HepG2 (cell line): ENCODE results near the gene ACTR3. TPM values are rescaled to one million over a fixed set of nuclear protein-coding genes. Genes with fewer than 3 reads are reported as not detected.

Experiments used
- DMAP1 ChIP-seq: IDR thresholded peaks from 2 replicates; pipeline ENCODE4 v1.6.1; 2016
- FLYWCH1 ChIP-seq: sonication (generic); formaldehyde crosslinking; IDR thresholded peaks from 2 replicates; pipeline ENCODE4 v1.8.1; 2023; ENCODE audit warnings: mild to moderate bottlenecking, missing genetic modification reagents
- HHEX ChIP-seq: IDR thresholded peaks from 2 replicates; pipeline ENCODE4 v1.6.1; 2016; ENCODE audit warnings: control low read depth
- HOXA9 ChIP-seq: sonication (generic); formaldehyde crosslinking; IDR thresholded peaks from 2 replicates; pipeline ENCODE4 v1.8.1; 2022; ENCODE audit warnings: missing genetic modification reagents, mild to moderate bottlenecking, moderate library complexity, borderline replicate concordance
- KAT8 ChIP-seq: IDR thresholded peaks from 2 replicates; pipeline ENCODE4 v1.6.1; 2016; ENCODE audit warnings: missing genetic modification reagents, missing compliant biosample characterization
- KMT2A ChIP-seq: sonication (generic); formaldehyde crosslinking; IDR thresholded peaks from 2 replicates; pipeline ENCODE4 v1.4.0; 2020; ENCODE audit warnings: missing genetic modification reagents
- MTA3 ChIP-seq: sonication (generic); formaldehyde crosslinking; IDR thresholded peaks from 2 replicates; pipeline ENCODE4 v1.4.0; 2020; ENCODE audit warnings: missing genetic modification reagents
- PLRG1 ChIP-seq: fragments of 450-650 bp; conservative IDR thresholded peaks from 2 replicates; pipeline ENCODE4 v1.6.1; 2016
- SP4 ChIP-seq: sonication (generic); formaldehyde crosslinking; IDR thresholded peaks from 2 replicates; pipeline ENCODE4 v1.8.1; 2023; ENCODE audit warnings: mild to moderate bottlenecking, missing genetic modification reagents
- ZBTB46 ChIP-seq: sonication (generic); formaldehyde crosslinking; IDR thresholded peaks from 2 replicates; pipeline ENCODE4 v1.4.0; 2020; ENCODE audit warnings: mild to moderate bottlenecking, missing genetic modification reagents, borderline replicate concordance
- ZNF205 ChIP-seq: IDR thresholded peaks from 2 replicates; pipeline ENCODE4 v1.6.1; 2018; ENCODE audit warnings: missing biosample characterization, missing genetic modification reagents
- ZNF256 ChIP-seq: sonication (generic); formaldehyde crosslinking; conservative IDR thresholded peaks from 2 replicates; pipeline ENCODE4 v1.4.0; 2020; ENCODE audit warnings: missing genetic modification reagents
- ZNF746 ChIP-seq: sonication (generic); formaldehyde crosslinking; IDR thresholded peaks from 2 replicates; pipeline ENCODE4 v1.8.0; 2022; ENCODE audit warnings: mild to moderate bottlenecking, missing genetic modification reagents
- ZNF816 ChIP-seq: sonication (generic); formaldehyde crosslinking; IDR thresholded peaks from 2 replicates; pipeline ENCODE4 v1.8.0; 2022; ENCODE audit warnings: missing genetic modification reagents, mild to moderate bottlenecking, borderline replicate concordance
- ZSCAN30 ChIP-seq: sonication (generic); formaldehyde crosslinking; IDR thresholded peaks from 2 replicates; pipeline ENCODE4 v1.5.0; 2020; ENCODE audit warnings: mild to moderate bottlenecking, missing genetic modification reagents
- polyA plus RNA-seq, 8 experiments: library from polyadenylated mRNA; depleted of rRNA in 3 of 8; stranded (reverse) in 7 of 8; unstranded in 1 of 8; fragments of >200 nt; fragmentation: Illumina TruSeq in 4 of 8; extraction: Trizol in 4 of 8; gene quantifications; 2 replicates each; pipeline versions ENCODE4 v1.2.1 to v1.2.3, GENCODE V29; 2011 to 2016; ENCODE audit warnings: low read depth in 4 of 8, missing spikeins in 1 of 8, mixed read lengths in 1 of 8; ENCODE audit not compliant: insufficient read depth in 1 of 8
- total RNA-seq, 5 experiments: library from RNA; depleted of rRNA; stranded (reverse); fragments of >200 nt; fragmentation: Illumina TruSeq; extraction: Trizol; gene quantifications; 2 replicates each; pipeline ENCODE4 v1.2.3, GENCODE V29; 2016; ENCODE audit warnings: low read depth in 1 of 5
- TF ChIP-seq, protein P1 (sequence below): sonication (generic); formaldehyde crosslinking; IDR thresholded peaks from 2 replicates; pipeline ENCODE4 v1.4.0; 2020; ENCODE audit warnings: mild to moderate bottlenecking, missing genetic modification reagents
- TF ChIP-seq, protein P2 (sequence below): sonication (generic); formaldehyde crosslinking; IDR thresholded peaks from 2 replicates; pipeline ENCODE4 v1.5.0; 2020; ENCODE audit warnings: mild to moderate bottlenecking, missing genetic modification reagents
- TF ChIP-seq, protein P3 (sequence below): sonication (generic); formaldehyde crosslinking; IDR thresholded peaks from 2 replicates; pipeline ENCODE4 v1.8.0; 2022; ENCODE audit warnings: low read depth, missing genetic modification reagents

The ACTR3 gene
- total and polyA plus RNA-seq, 2 of the 13 experiments (the other 11 are each of a cell fraction or from before 2014, with no cell fraction given) = 123 to 225 TPM

- TF ChIP-seq ZNF746 (CRISPR knock-in tag) (peak; percentile 86), SP4 (CRISPR knock-in tag) (peak; percentile 62), ZBTB46 (CRISPR knock-in tag) (no peak), DMAP1 (CRISPR knock-in tag) (peak; percentile 75; the same call in 1 of the 2 replicates), HOXA9 (0 out of 2 replicates have a peak, but pooled peaks have one; percentile 60), ZNF816 (peak; percentile 89; the same call in 1 of the 2 replicates), PLRG1 (no peak), ZNF256 (CRISPR knock-in tag) (no peak), ZNF205 (CRISPR knock-in tag) (peak; percentile 87), HHEX (CRISPR knock-in tag) (peak; percentile 67), KAT8 (peak; percentile 33; the same call in 1 of the 2 replicates), KMT2A (CRISPR knock-in tag) (no peak; the same call in 1 of the 2 replicates), MTA3 (no peak), FLYWCH1 (no peak), ZSCAN30 (peak; percentile 71; the same call in 1 of the 2 replicates)
- TF ChIP-seq, protein P1, sequence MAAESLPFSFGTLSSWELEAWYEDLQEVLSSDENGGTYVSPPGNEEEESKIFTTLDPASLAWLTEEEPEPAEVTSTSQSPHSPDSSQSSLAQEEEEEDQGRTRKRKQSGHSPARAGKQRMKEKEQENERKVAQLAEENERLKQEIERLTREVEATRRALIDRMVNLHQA (CRISPR knock-in tag) = no peak
- TF ChIP-seq, protein P2, sequence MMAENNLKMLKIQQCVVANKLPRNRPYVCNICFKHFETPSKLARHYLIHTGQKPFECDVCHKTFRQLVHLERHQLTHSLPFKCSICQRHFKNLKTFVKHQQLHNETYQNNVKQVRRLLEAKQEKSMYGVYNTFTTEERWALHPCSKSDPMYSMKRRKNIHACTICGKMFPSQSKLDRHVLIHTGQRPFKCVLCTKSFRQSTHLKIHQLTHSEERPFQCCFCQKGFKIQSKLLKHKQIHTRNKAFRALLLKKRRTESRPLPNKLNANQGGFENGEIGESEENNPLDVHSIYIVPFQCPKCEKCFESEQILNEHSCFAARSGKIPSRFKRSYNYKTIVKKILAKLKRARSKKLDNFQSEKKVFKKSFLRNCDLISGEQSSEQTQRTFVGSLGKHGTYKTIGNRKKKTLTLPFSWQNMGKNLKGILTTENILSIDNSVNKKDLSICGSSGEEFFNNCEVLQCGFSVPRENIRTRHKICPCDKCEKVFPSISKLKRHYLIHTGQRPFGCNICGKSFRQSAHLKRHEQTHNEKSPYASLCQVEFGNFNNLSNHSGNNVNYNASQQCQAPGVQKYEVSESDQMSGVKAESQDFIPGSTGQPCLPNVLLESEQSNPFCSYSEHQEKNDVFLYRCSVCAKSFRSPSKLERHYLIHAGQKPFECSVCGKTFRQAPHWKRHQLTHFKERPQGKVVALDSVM (CRISPR knock-in tag) = peak; percentile 57; the same call in 1 of the 2 replicates
- TF ChIP-seq, protein P3, sequence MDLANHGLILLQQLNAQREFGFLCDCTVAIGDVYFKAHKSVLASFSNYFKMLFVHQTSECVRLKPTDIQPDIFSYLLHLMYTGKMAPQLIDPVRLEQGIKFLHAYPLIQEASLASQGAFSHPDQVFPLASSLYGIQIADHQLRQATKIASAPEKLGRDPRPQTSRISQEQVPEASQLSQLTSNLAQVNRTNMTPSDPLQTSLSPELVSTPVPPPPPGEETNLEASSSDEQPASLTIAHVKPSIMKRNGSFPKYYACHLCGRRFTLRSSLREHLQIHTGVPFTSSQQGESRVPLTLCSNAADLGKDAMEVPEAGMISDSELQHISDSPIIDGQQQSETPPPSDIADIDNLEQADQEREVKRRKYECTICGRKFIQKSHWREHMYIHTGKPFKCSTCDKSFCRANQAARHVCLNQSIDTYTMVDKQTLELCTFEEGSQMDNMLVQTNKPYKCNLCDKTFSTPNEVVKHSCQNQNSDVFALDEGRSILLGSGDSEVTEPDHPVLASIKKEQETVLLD = peak; percentile 45; the same call in 1 of the 2 replicates
Measured at GRCh38 chr2:113977660-113978523, 88.0 kb downstream of the ACTR3 start (continued).
